Measurements from ENCODE around the gene CGB2.

DNA sequence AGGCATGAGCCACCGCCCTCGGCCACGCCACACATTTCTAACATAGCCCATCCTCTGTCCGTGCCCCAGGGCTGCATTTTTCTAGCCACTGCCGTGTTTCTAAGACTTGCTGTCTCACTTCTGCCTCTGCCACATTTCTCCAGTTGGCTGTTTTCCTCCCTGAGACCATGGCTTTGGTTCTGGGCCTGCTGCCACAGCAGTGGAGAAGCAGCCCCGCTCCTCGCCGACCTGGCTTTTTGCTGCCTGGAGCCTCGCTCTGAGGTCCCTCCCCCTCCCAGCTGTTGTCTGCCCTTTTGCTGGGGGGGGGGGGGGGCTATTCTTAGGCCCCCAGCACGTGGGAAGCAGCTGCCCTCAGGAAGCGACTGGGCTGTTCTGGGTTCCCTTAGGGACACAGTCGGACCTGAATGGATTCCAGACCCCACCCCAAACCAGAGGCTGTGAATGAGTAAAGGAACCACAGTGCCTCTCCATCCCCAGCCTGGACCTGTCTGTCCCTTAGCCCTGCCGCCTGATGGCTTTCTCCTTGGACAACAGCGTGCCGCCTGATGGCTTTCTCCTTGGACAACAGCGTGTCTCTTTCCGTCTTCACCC lies 41.9 kb upstream of the CGB2 start:
- TF ChIP-seq, protein P1, sequence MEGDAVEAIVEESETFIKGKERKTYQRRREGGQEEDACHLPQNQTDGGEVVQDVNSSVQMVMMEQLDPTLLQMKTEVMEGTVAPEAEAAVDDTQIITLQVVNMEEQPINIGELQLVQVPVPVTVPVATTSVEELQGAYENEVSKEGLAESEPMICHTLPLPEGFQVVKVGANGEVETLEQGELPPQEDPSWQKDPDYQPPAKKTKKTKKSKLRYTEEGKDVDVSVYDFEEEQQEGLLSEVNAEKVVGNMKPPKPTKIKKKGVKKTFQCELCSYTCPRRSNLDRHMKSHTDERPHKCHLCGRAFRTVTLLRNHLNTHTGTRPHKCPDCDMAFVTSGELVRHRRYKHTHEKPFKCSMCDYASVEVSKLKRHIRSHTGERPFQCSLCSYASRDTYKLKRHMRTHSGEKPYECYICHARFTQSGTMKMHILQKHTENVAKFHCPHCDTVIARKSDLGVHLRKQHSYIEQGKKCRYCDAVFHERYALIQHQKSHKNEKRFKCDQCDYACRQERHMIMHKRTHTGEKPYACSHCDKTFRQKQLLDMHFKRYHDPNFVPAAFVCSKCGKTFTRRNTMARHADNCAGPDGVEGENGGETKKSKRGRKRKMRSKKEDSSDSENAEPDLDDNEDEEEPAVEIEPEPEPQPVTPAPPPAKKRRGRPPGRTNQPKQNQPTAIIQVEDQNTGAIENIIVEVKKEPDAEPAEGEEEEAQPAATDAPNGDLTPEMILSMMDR (IDR thresholded peaks at IDR 0.05; ENCODE audit: insufficient read depth, low read depth, low read length), result no peak
- no peak for TF ChIP-seq EZH2 (IDR thresholded peaks at IDR 0.05; ENCODE audit: insufficient read depth, low read length)
